DOHH2 (cell line): Measurements from ENCODE around the gene TOB2.

Experiments
- CTCF ChIP-seq: fragments of 200-600 bp; sonication (generic); IDR thresholded peaks from one replicate; pipeline ENCODE4 v1.5.1; 2014; ENCODE audit warnings: antibody characterized with exemption, mild to moderate bottlenecking, low read depth, low read length; ENCODE audit not compliant: poor library complexity, severe bottlenecking
- EZH2phosphoT487 ChIP-seq: fragments of 200-600 bp; sonication (generic); IDR thresholded peaks from 2 replicates; pipeline ENCODE4 v1.6.1; 2017; ENCODE audit warnings: borderline replicate concordance, mild to moderate bottlenecking, antibody characterized with exemption, low read length, moderate library complexity, mixed read lengths

- TF ChIP-seq CTCF: no peak
- TF ChIP-seq EZH2phosphoT487: no peak
Observed at GRCh38 chr22:41410311-41410751, 36.3 kb downstream of the TOB2 start.
